Retinal pigment epithelial cell (primary cell): Measurements from ENCODE around the gene UGT2B7.
A peak's percentile ranks its signal among the peaks of the same experiment; 100 is the strongest.
"Not testable (repeated sequence)": the region's sequence is repeated elsewhere in the genome, so short reads cannot be mapped to it uniquely, and the experiment has no call there.

ENCODE experiments used
- DNase-seq: peaks from one replicate; pipeline ENCODE4 v3.0.0-alpha.2; 2010; ENCODE audit warnings: low read depth
- H3K4me3 ChIP-seq: 2 replicates; pipeline ENCODE4 v1.5.1; 2011; ENCODE audit warnings: mild to moderate bottlenecking, low read length, control low read depth, moderate library complexity
- CTCF ChIP-seq: conservative IDR thresholded peaks from 2 replicates; pipeline ENCODE4 v1.5.1; 2011; ENCODE audit warnings: low read depth, low read length, control low read depth, inconsistent platforms

Gene UGT2B7

GRCh38 chr4:69096111-69096656 lies at the start of gene UGT2B7:
Gene UGT2B7, plus strand, starts transcription at chr4:69096474. Its CDS starts 47 bp downstream, at chr4:69096521.
- no peak for TF ChIP-seq CTCF

GRCh38 chr4:69049860-69050259 lies 46.4 kb upstream of the UGT2B7 start:
- no peak for TF ChIP-seq CTCF
- DNase-seq = no peak
- H3K4me3 ChIP-seq = no peak overlapping the region

More at GRCh38 chr4:69096111-69096656, at the start of gene UGT2B7:
- DNase-seq = no peak
- H3K4me3 ChIP-seq = no peak within 1 kb of the TSS

- not testable (repeated sequence) for DNase-seq, H3K4me3 ChIP-seq
Observed at GRCh38 chr4:69050853-69051575, 45.3 kb upstream of the UGT2B7 start.

- H3K4me3 ChIP-seq = no peak overlapping the region
- no peak for DNase-seq
- TF ChIP-seq CTCF = no peak
Observed at GRCh38 chr4:69051576-69051943, 44.7 kb upstream of the UGT2B7 start.

- not testable (repeated sequence) for H3K4me3 ChIP-seq, DNase-seq
Observed at GRCh38 chr4:69053309-69053885, 42.9 kb upstream of the UGT2B7 start.

GRCh38 chr4:69054033-69054432 lies 42.2 kb upstream of the UGT2B7 start:
- not testable (repeated sequence) for H3K4me3 ChIP-seq, DNase-seq

GRCh38 chr4:69054578-69055200 lies 41.6 kb upstream of the UGT2B7 start:
- H3K4me3 ChIP-seq = no peak overlapping the region
- no peak for TF ChIP-seq CTCF
- peak; percentile 93 for DNase-seq

GRCh38 chr4:69056150-69056549 lies 40.1 kb upstream of the UGT2B7 start:
- no peak for TF ChIP-seq CTCF
- H3K4me3 ChIP-seq = no peak overlapping the region
- DNase-seq = no peak
